ENCODE results near the gene HOMER2. TPM values are rescaled to one million over a fixed set of nuclear protein-coding genes. Genes with fewer than 3 reads are reported as not detected.
"Not testable (repeated sequence)": the region's sequence is repeated elsewhere in the genome, so short reads cannot be mapped to it uniquely, and the experiment has no call there.

Gene HOMER2
- total RNA-seq, 1 donor from 2014 or later = 12.2 TPM

DNA sequence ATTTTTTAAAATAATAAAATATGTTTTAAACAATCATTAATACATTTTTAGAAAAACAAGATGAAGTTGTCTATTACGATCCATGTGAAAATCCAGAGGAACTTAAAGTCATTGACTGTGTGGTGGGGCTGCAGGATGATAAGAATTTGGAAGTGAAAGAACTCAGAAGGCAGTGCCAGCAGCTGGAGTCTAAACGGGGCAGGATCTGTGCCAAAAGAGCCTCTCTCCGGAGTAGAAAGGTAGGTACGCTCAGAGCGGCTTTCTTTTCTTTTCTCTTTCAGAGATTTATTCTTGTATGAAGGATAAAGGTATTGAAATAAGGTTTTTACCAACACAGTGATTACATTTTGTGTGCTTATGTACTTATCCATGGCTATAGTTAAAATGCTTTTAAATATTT lies 129.5 kb downstream of the HOMER2 start:
- Mint-ChIP-seq H3K27me3 (ENCODE audit: low read depth, unreplicated experiment) (no peaks in the 10 kb centered on the region), H3K27ac (ENCODE audit: unreplicated experiment) (no peak overlapping the region), H3K4me1 (ENCODE audit: low read depth, unreplicated experiment) (peaks cover 7% of the 10 kb centered on the region), H3K9me3 (ENCODE audit: unreplicated experiment) (no peaks in the 10 kb centered on the region), H3K4me3 (ENCODE audit: unreplicated experiment) (no peak overlapping the region), H3K36me3 (ENCODE audit: low read depth, unreplicated experiment) (peaks cover 19% of the 10 kb centered on the region)
- Histone ChIP-seq H3K27me3 (ENCODE audit: insufficient read depth, low read length) (no peaks in the 10 kb centered on the region), H3K4me3 (ENCODE audit: insufficient read depth, low read depth, low read length) (no peak overlapping the region), H3K36me3 (ENCODE audit: insufficient read depth, low read length) (peaks cover 41% of the 10 kb centered on the region), H4K20me1 (ENCODE audit: insufficient read depth, low read length) (no peaks in the 10 kb centered on the region), H3K79me2 (ENCODE audit: insufficient read depth, low read length) (no peaks in the 10 kb centered on the region), H3K9ac (ENCODE audit: low read length) (no peak overlapping the region), H2AFZ (ENCODE audit: low read depth, low read length) (no peak overlapping the region), H3K4me1 (ENCODE audit: insufficient read depth, low read length) (no peaks in the 10 kb centered on the region), H3K27ac (ENCODE audit: low read depth, low read length) (no peak overlapping the region), H3K4me2 (ENCODE audit: low read length) (no peak overlapping the region), H3K9me3 (ENCODE audit: insufficient read depth, low read depth, low read length) (no peaks in the 10 kb centered on the region)
- DNase-seq (ENCODE audit: low read depth) (no peak), FAIRE-seq (no peak)
- no peak for TF ChIP-seq EZH2 (IDR thresholded peaks at IDR 0.05; ENCODE audit: insufficient read depth, low read length)
- TF ChIP-seq, protein P1, sequence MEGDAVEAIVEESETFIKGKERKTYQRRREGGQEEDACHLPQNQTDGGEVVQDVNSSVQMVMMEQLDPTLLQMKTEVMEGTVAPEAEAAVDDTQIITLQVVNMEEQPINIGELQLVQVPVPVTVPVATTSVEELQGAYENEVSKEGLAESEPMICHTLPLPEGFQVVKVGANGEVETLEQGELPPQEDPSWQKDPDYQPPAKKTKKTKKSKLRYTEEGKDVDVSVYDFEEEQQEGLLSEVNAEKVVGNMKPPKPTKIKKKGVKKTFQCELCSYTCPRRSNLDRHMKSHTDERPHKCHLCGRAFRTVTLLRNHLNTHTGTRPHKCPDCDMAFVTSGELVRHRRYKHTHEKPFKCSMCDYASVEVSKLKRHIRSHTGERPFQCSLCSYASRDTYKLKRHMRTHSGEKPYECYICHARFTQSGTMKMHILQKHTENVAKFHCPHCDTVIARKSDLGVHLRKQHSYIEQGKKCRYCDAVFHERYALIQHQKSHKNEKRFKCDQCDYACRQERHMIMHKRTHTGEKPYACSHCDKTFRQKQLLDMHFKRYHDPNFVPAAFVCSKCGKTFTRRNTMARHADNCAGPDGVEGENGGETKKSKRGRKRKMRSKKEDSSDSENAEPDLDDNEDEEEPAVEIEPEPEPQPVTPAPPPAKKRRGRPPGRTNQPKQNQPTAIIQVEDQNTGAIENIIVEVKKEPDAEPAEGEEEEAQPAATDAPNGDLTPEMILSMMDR (IDR thresholded peaks at IDR 0.05; ENCODE audit: insufficient read depth, low read depth, low read length) = no peak

DNA sequence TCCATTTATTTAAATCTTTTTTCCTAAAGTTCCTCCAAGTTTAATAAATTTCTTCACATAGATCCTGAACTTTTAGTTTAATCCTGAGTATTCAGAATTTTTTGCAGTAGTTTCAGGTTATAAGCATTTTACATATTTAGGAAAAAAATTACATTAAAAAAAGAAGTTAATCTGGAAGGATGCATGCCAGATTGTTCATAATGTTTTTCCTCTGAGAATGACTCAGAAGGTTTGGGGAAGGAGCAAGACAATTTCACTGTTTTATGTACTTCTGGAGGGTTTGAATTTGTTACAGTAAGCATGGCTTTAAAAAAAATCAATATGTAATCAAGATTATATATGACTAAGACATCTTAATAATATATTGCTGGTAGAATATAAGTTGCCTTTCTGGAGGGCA lies 130.7 kb downstream of the HOMER2 start:
- not testable (repeated sequence) for H3K9me3 Mint-ChIP-seq (ENCODE audit: unreplicated experiment); H3K27me3 ChIP-seq (ENCODE audit: insufficient read depth, low read length); H3K4me1 ChIP-seq (ENCODE audit: insufficient read depth, low read length); H3K4me2 ChIP-seq (ENCODE audit: low read length); H4K20me1 ChIP-seq (ENCODE audit: insufficient read depth, low read length); H3K79me2 ChIP-seq (ENCODE audit: insufficient read depth, low read length); H3K27me3 Mint-ChIP-seq (ENCODE audit: low read depth, unreplicated experiment); H3K9me3 ChIP-seq (ENCODE audit: insufficient read depth, low read depth, low read length); H3K9ac ChIP-seq (ENCODE audit: low read length); H3K27ac Mint-ChIP-seq (ENCODE audit: unreplicated experiment); H3K27ac ChIP-seq (ENCODE audit: low read depth, low read length); H2AFZ ChIP-seq (ENCODE audit: low read depth, low read length); DNase-seq (ENCODE audit: low read depth); H3K4me3 Mint-ChIP-seq (ENCODE audit: unreplicated experiment); FAIRE-seq; H3K4me1 Mint-ChIP-seq (ENCODE audit: low read depth, unreplicated experiment); H3K4me3 ChIP-seq (ENCODE audit: insufficient read depth, low read depth, low read length)
- peaks cover 42% of the 10 kb centered on the region for H3K36me3 ChIP-seq (ENCODE audit: insufficient read depth, low read length)
- H3K36me3 Mint-ChIP-seq (ENCODE audit: low read depth, unreplicated experiment) = peaks cover 19% of the 10 kb centered on the region

DNA sequence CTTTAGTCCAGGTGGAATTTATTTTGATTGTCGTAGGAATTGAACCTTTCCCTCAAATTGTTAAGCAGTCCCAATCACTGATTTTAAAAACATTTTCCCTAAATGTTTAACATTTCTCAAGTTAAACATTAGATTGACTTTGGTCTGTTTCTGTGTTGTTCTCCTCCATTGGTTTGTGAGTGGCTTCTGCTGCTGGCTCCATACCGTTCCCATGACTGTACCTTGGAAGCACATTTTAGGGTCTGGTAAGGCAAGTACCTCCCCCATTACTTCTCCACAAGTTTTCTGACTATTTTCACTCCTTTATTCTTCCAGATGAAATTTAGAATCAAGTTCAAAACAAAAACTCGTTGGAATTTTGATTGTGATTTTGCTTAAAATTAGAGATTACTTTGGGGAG lies 131.1 kb downstream of the HOMER2 start:
- H3K36me3 Mint-ChIP-seq (ENCODE audit: low read depth, unreplicated experiment) = peaks cover 20% of the 10 kb centered on the region
- H3K9me3 Mint-ChIP-seq (ENCODE audit: unreplicated experiment); H3K27me3 ChIP-seq (ENCODE audit: insufficient read depth, low read length); H3K9ac ChIP-seq (ENCODE audit: low read length); H3K4me1 Mint-ChIP-seq (ENCODE audit: low read depth, unreplicated experiment); FAIRE-seq; H3K79me2 ChIP-seq (ENCODE audit: insufficient read depth, low read length); H3K4me1 ChIP-seq (ENCODE audit: insufficient read depth, low read length); H3K4me3 ChIP-seq (ENCODE audit: insufficient read depth, low read depth, low read length); H3K27ac ChIP-seq (ENCODE audit: low read depth, low read length); H3K27me3 Mint-ChIP-seq (ENCODE audit: low read depth, unreplicated experiment); H3K9me3 ChIP-seq (ENCODE audit: insufficient read depth, low read depth, low read length); H3K4me2 ChIP-seq (ENCODE audit: low read length); H2AFZ ChIP-seq (ENCODE audit: low read depth, low read length); H4K20me1 ChIP-seq (ENCODE audit: insufficient read depth, low read length): not testable (repeated sequence)
- peak overlapping the region; percentile 17 for H3K4me3 Mint-ChIP-seq (ENCODE audit: unreplicated experiment)
- DNase-seq (ENCODE audit: low read depth) = peak; percentile 44
- peaks cover 40% of the 10 kb centered on the region for H3K36me3 ChIP-seq (ENCODE audit: insufficient read depth, low read length)
- peak overlapping the region; percentile 12 for H3K27ac Mint-ChIP-seq (ENCODE audit: unreplicated experiment)

DNA sequence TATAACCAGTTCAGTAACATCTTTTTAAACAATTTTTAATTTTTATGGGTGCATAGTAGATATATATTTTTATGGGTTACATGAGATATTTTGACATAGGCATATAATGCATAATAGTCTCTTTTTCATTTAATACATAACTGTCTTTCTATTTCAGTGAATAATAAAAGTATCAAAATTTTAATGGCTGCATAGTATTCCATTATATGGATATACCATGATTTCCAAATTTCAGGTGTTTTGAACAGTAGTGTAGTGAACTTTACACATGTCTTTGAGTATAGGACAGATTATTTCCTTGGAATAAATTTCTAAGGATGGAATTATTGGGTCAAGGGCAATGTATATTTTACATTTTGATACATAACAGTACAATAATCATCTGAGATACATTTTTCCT lies 132.4 kb downstream of the HOMER2 start:
- DNase-seq (ENCODE audit: low read depth) = no peak
- Histone ChIP-seq H3K4me2 (ENCODE audit: low read length) (no peak overlapping the region), H3K4me3 (ENCODE audit: insufficient read depth, low read depth, low read length) (no peak overlapping the region), H3K27ac (ENCODE audit: low read depth, low read length) (no peak overlapping the region), H3K36me3 (ENCODE audit: insufficient read depth, low read length) (peaks cover 41% of the 10 kb centered on the region), H2AFZ (ENCODE audit: low read depth, low read length) (no peak overlapping the region), H3K9me3 (ENCODE audit: insufficient read depth, low read depth, low read length) (no peaks in the 10 kb centered on the region), H3K9ac (ENCODE audit: low read length) (no peak overlapping the region), H3K4me1 (ENCODE audit: insufficient read depth, low read length) (no peaks in the 10 kb centered on the region), H3K27me3 (ENCODE audit: insufficient read depth, low read length) (no peaks in the 10 kb centered on the region), H4K20me1 (ENCODE audit: insufficient read depth, low read length) (peaks cover 10% of the 10 kb centered on the region), H3K79me2 (ENCODE audit: insufficient read depth, low read length) (peaks cover 11% of the 10 kb centered on the region)
- Mint-ChIP-seq H3K4me1 (ENCODE audit: low read depth, unreplicated experiment) (peaks cover 7% of the 10 kb centered on the region), H3K27me3 (ENCODE audit: low read depth, unreplicated experiment) (no peaks in the 10 kb centered on the region), H3K36me3 (ENCODE audit: low read depth, unreplicated experiment) (peaks cover 22% of the 10 kb centered on the region), H3K27ac (ENCODE audit: unreplicated experiment) (peak overlapping the region; percentile 3), H3K9me3 (ENCODE audit: unreplicated experiment) (no peaks in the 10 kb centered on the region), H3K4me3 (ENCODE audit: unreplicated experiment) (no peak overlapping the region)
- no peak for FAIRE-seq
- TF ChIP-seq, protein P1 (IDR thresholded peaks at IDR 0.05; ENCODE audit: insufficient read depth, low read depth, low read length) = no peak
- no peak for TF ChIP-seq EZH2 (IDR thresholded peaks at IDR 0.05; ENCODE audit: insufficient read depth, low read length)
